ENCODE data around the gene SUGCT. TPM values are rescaled to one million over a fixed set of nuclear protein-coding genes. Genes with fewer than 3 reads are reported as not detected.

SUGCT gene
- total RNA-seq, 2 donors from 2014 or later = 3.3 to 15.2 TPM

GRCh38 chr7:40536421-40536820 lies 401.6 kb downstream of the SUGCT start:
- Histone ChIP-seq H3K27ac (peak overlapping the region; percentile 51 to 67), H3K4me3 (peak overlapping the region; percentile 52)
- peak; percentile 57 for ATAC-seq (ENCODE audit: insufficient number of reproducible peaks, low FRiP score, low read depth)

DNA sequence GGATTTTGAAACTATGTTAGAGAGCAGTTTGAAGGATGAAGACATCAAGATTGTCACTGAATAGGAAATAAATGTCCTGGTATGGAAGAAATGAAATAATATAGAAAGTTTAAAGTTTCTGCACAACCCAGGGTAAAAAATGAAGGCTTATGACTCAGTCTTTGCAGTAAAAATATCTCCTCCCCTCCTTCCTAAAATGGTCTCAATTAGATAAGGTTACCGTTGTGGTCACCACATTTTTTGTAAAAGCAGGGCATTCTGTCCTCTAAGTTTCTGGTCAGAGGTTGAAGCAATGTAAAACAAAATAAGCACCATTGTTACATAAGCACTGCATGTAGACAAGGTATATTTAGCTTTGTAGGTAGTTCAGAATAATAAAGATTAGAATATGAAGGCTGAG lies 403.5 kb downstream of the SUGCT start:
- H3K27ac ChIP-seq = no peak overlapping the region
- no peak overlapping the region for H3K4me3 ChIP-seq
- H3K36me3 ChIP-seq = no peaks in the 10 kb centered on the region
- TF ChIP-seq CTCF (IDR thresholded peaks at IDR 0.05) = no peak
- H3K4me1 ChIP-seq (ENCODE audit: control insufficient read depth in 1 of 2, low read depth in 2 of 2) = peaks cover 19 to 66% of the 10 kb centered on the region in 2 donors
- DNase-seq (ENCODE audit: low spot score) (no peak), ATAC-seq (ENCODE audit: insufficient number of reproducible peaks, low FRiP score, low read depth) (no peak)
- no peaks in the 10 kb centered on the region for H3K9me3 ChIP-seq
- no peaks in the 10 kb centered on the region for H3K27me3 ChIP-seq (replicated peaks; ENCODE audit: insufficient read depth)

More at GRCh38 chr7:40536421-40536820, 401.6 kb downstream of the SUGCT start:
- H3K4me1 ChIP-seq (ENCODE audit: control insufficient read depth in 1 of 2, low read depth in 2 of 2) = peaks cover 8 to 48% of the 10 kb centered on the region in 2 donors
- H3K9me3 ChIP-seq = no peaks in the 10 kb centered on the region
- no peak for DNase-seq (ENCODE audit: low spot score)
- no peaks in the 10 kb centered on the region for H3K36me3 ChIP-seq
- H3K27me3 ChIP-seq (replicated peaks; ENCODE audit: insufficient read depth) = no peaks in the 10 kb centered on the region
- no peak for TF ChIP-seq CTCF (IDR thresholded peaks at IDR 0.05)

DNA sequence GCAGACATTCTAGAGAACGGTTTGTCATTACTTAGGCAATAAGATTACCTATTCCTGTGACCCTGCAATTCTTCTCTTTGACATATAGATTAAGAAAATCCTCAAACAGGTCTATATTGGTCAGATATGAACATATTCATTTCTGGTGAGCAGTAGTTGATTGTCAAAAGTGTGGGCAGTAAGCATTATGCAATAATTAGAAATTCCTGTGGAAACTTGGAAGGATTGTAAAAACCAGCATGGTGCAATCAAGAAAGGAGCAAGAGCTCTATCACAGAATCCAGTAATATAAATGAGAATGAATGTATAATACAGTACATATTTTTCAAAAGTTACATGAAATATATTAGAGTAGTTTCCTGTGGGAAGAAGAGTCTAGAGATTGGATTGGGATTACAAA lies 406.5 kb downstream of the SUGCT start:
- Histone ChIP-seq H3K9me3 (no peaks in the 10 kb centered on the region), H3K27me3 (replicated peaks; ENCODE audit: insufficient read depth) (no peaks in the 10 kb centered on the region), H3K27ac (peak overlapping the region in 1 of 2 donors; percentile 41), H3K4me3 (no peak overlapping the region), H3K36me3 (no peaks in the 10 kb centered on the region), H3K4me1 (ENCODE audit: control insufficient read depth in 1 of 2, low read depth in 2 of 2) (peaks cover 38 to 81% of the 10 kb centered on the region in 2 donors)
- no peak for TF ChIP-seq CTCF (IDR thresholded peaks at IDR 0.05)
- no peak for DNase-seq (ENCODE audit: low spot score)
- ATAC-seq (ENCODE audit: insufficient number of reproducible peaks, low FRiP score, low read depth) = peak; percentile 21

GRCh38 chr7:40542982-40543741 lies 408.4 kb downstream of the SUGCT start:
- no peak for ATAC-seq (ENCODE audit: insufficient number of reproducible peaks, low FRiP score, low read depth)
- H3K9me3 ChIP-seq = no peaks in the 10 kb centered on the region
- no peak overlapping the region for H3K4me3 ChIP-seq
- H3K4me1 ChIP-seq (ENCODE audit: control insufficient read depth in 1 of 2, low read depth in 2 of 2) = peaks cover 30 to 69% of the 10 kb centered on the region in 2 donors
- H3K36me3 ChIP-seq = no peaks in the 10 kb centered on the region
- DNase-seq (ENCODE audit: low spot score) = no peak
- H3K27ac ChIP-seq = peak overlapping the region in 1 of 2 donors; percentile 41
- no peak for TF ChIP-seq CTCF (IDR thresholded peaks at IDR 0.05)
- H3K27me3 ChIP-seq (replicated peaks; ENCODE audit: insufficient read depth) = no peaks in the 10 kb centered on the region

DNA sequence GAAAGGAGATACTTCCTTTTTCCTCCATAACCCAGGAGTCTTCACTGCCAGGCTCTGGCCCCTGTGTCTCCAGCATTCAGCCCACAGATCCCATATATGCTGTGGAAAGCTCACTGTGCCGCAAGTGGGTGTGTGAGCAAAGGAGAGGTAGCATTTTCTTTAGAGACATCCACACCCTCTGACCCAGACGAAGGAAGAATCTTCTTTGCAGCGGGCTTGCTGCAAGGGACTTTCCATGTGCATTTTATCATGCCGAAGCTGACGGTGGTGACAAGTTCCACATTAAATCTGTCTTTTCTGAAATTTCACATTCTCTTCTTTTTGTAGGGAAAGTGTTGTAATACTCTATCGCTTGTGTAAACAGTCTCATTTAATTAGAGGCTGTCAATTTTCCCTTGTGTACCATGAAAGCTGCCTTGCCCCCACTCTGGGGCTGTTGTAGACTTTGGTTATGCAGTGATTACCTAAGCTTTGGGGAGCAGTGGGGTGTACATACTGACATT lies 409.5 kb downstream of the SUGCT start:
- H3K27ac ChIP-seq = peak overlapping the region; percentile 33 to 41
- ATAC-seq (ENCODE audit: insufficient number of reproducible peaks, low FRiP score, low read depth) = no peak
- DNase-seq (ENCODE audit: low spot score) = no peak
- H3K27me3 ChIP-seq (replicated peaks; ENCODE audit: insufficient read depth) = no peaks in the 10 kb centered on the region
- TF ChIP-seq CTCF (IDR thresholded peaks at IDR 0.05) = no peak
- no peaks in the 10 kb centered on the region for H3K36me3 ChIP-seq
- H3K9me3 ChIP-seq = no peaks in the 10 kb centered on the region
- peaks cover 30 to 58% of the 10 kb centered on the region in 2 donors for H3K4me1 ChIP-seq (ENCODE audit: control insufficient read depth in 1 of 2, low read depth in 2 of 2)
- H3K4me3 ChIP-seq = peak overlapping the region; percentile 39

Measured in thoracic aorta (tissue), 2 donors.